ENCODE measurements around the gene GOLGB1.

DNA sequence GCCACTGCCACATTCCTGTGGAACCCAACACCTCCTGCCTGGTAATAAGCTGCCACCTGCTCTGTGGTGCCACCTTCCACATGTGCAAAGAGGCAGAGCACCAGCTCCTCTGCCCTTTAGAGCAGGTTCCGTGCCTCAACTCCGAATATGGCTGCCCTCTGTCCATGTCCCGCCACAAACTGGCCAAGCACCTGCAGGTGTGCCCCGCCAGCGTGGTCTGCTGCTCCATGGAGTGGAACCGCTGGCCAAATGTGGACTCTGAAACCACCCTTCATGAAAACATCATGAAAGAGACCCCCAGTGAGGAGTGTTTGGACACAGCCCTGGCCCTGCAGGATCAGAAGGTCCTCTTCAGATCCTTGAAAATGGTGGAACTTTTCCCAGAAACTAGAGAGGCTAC is 128.1 kb downstream of the GOLGB1 start:
- no peak for TF ChIP-seq POLR2A (IDR thresholded peaks at IDR 0.05; ENCODE audit: low read depth, low read length)
- TF ChIP-seq, protein P1, sequence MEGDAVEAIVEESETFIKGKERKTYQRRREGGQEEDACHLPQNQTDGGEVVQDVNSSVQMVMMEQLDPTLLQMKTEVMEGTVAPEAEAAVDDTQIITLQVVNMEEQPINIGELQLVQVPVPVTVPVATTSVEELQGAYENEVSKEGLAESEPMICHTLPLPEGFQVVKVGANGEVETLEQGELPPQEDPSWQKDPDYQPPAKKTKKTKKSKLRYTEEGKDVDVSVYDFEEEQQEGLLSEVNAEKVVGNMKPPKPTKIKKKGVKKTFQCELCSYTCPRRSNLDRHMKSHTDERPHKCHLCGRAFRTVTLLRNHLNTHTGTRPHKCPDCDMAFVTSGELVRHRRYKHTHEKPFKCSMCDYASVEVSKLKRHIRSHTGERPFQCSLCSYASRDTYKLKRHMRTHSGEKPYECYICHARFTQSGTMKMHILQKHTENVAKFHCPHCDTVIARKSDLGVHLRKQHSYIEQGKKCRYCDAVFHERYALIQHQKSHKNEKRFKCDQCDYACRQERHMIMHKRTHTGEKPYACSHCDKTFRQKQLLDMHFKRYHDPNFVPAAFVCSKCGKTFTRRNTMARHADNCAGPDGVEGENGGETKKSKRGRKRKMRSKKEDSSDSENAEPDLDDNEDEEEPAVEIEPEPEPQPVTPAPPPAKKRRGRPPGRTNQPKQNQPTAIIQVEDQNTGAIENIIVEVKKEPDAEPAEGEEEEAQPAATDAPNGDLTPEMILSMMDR (conservative IDR thresholded peaks at IDR 0.05; ENCODE audit: low read depth, low read length) = no peak
- no peak for TF ChIP-seq MAFK (IDR thresholded peaks at IDR 0.05; ENCODE audit: low read depth, low read length)
- TF ChIP-seq, protein P2, sequence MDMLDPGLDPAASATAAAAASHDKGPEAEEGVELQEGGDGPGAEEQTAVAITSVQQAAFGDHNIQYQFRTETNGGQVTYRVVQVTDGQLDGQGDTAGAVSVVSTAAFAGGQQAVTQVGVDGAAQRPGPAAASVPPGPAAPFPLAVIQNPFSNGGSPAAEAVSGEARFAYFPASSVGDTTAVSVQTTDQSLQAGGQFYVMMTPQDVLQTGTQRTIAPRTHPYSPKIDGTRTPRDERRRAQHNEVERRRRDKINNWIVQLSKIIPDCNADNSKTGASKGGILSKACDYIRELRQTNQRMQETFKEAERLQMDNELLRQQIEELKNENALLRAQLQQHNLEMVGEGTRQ (IDR thresholded peaks at IDR 0.05; ENCODE audit: low read depth, low read length) = no peak
- TF ChIP-seq CEBPB (IDR thresholded peaks at IDR 0.05; ENCODE audit: low read depth, low read length) = no peak
- TF ChIP-seq RCOR1 (IDR thresholded peaks at IDR 0.05; ENCODE audit: insufficient replicate concordance, low read length) = no peak
- TF ChIP-seq, protein P3, sequence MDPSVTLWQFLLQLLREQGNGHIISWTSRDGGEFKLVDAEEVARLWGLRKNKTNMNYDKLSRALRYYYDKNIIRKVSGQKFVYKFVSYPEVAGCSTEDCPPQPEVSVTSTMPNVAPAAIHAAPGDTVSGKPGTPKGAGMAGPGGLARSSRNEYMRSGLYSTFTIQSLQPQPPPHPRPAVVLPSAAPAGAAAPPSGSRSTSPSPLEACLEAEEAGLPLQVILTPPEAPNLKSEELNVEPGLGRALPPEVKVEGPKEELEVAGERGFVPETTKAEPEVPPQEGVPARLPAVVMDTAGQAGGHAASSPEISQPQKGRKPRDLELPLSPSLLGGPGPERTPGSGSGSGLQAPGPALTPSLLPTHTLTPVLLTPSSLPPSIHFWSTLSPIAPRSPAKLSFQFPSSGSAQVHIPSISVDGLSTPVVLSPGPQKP (IDR thresholded peaks at IDR 0.05; ENCODE audit: borderline replicate concordance, low read depth, low read length) = no peak
- no peak for TF ChIP-seq FOS (IDR thresholded peaks at IDR 0.05; ENCODE audit: low read depth, low read length)
- no peak for TF ChIP-seq BHLHE40 (IDR thresholded peaks at IDR 0.05; ENCODE audit: low read depth, low read length)
- no peak for TF ChIP-seq RAD21 (IDR thresholded peaks at IDR 0.05; ENCODE audit: low read length)
- TF ChIP-seq MAZ (IDR thresholded peaks at IDR 0.05; ENCODE audit: borderline replicate concordance, low read depth, low read length) = no peak
- TF ChIP-seq MXI1 (IDR thresholded peaks at IDR 0.05; ENCODE audit: borderline replicate concordance, low read depth, low read length) = no peak
- TF ChIP-seq SMC3 (IDR thresholded peaks at IDR 0.05; ENCODE audit: low read depth, low read length) = no peak
- TF ChIP-seq RFX5 (IDR thresholded peaks at IDR 0.05; ENCODE audit: low read depth, low read length) = no peak
